K562 (cell line): ENCODE measurements around the gene MED15. TPM values are rescaled to one million over a fixed set of nuclear protein-coding genes. Genes with fewer than 3 reads are reported as not detected.
A peak's percentile ranks its signal among the peaks of the same experiment; 100 is the strongest.

Source experiments
- ATAC-seq: fragments of 200-7000 bp; cut with Tn5 transposase; 3 replicates; pipeline ENCODE4 v1.9.1; 2020; ENCODE audit warnings: moderate library complexity
- BruUV-seq: library from RNA; stranded (reverse); fragments of 400-500 nt; replicated peaks from 2 replicates; lab custom pipeline; 2021; lab: Mats Ljungman, UMichigan
- CTCF ChIA-PET: fragments of 300-600 bp; formaldehyde crosslinking; extraction: SDS; loops from one replicate; lab custom pipeline; 2021; ENCODE audit warnings: low intra/inter-chr PET ratio; lab: Yijun Ruan, JAX
- POLR2A ChIA-PET: fragments of 300-600, 350-650 bp; sonication (Branson Sonifier 250); formaldehyde crosslinking; extraction: SDS; loops from one replicate; lab custom pipeline; 2021; ENCODE audit warnings: antibody characterized with exemption, inconsistent platforms; lab: Yijun Ruan, JAX
- DNase-seq, 4 experiments: peaks; one replicate each; pipeline versions ENCODE4 v3.0.0 to v3.0.0-alpha.2; 2011 to 2018; ENCODE audit warnings: low spot score in 3 of 4, mixed read lengths in 3 of 4; ENCODE audit errors: extremely low read depth in 1 of 4
- FAIRE-seq: peaks from 2 replicates; lab custom pipeline; 2011; peaks lifted over from hg19 to GRCh38; lab: Jason Lieb, UNC
- H2AFZ ChIP-seq: 2 replicates; pipeline ENCODE4 v1.6.0; 2011; ENCODE audit warnings: low read depth, low read length, control low read depth, inconsistent platforms
- H3K27ac ChIP-seq: fragments of 200-600 bp; 3 replicates; pipeline ENCODE4 v1.8.0; 2011; ENCODE audit warnings: low read depth, mild to moderate bottlenecking, control low read depth, inconsistent platforms, low read length, moderate library complexity, mixed read lengths; ENCODE audit errors: extremely low read depth
- H3K27me3 ChIP-seq, 2 experiments: fragments of 300-600 bp in 1 of 2; 2 replicates in 1 of 2; 3 replicates in 1 of 2; pipeline versions ENCODE4 v1.6.0 to v1.8.0; 2011; ENCODE audit warnings: inconsistent platforms in 2 of 2, low read length in 2 of 2, mild to moderate bottlenecking in 1 of 2, mixed read lengths in 1 of 2, moderate library complexity in 1 of 2; ENCODE audit not compliant: control insufficient read depth in 2 of 2, insufficient read depth in 2 of 2
- H3K36me3 ChIP-seq: fragments of 300-600 bp; 3 replicates; pipeline ENCODE4 v1.8.0; 2011; ENCODE audit warnings: mild to moderate bottlenecking, low read length, inconsistent platforms; ENCODE audit not compliant: control insufficient read depth, insufficient read depth
- H3K4me1 ChIP-seq, 2 experiments: fragments of 200-600 bp in 1 of 2; replicated peaks in 1 of 2; 2 replicates in 1 of 2; 3 replicates in 1 of 2; pipeline versions ENCODE4 v1.5.1 to v1.8.0; 2011; ENCODE audit warnings: inconsistent platforms in 2 of 2, low read length in 2 of 2, mild to moderate bottlenecking in 1 of 2, mixed read lengths in 1 of 2, moderate library complexity in 1 of 2; ENCODE audit not compliant: control insufficient read depth in 2 of 2, insufficient read depth in 2 of 2
- H3K4me2 ChIP-seq: 2 replicates; pipeline ENCODE4 v1.6.1; 2011; ENCODE audit warnings: low read length, control low read depth, inconsistent platforms, mixed read lengths; ENCODE audit not compliant: insufficient read depth
- H3K4me3 ChIP-seq: fragments of 200-600 bp; sonication (generic), shearing (Covaris generic); 2 replicates; pipeline ENCODE4 v1.5.1; 2016; ENCODE audit warnings: control low read depth, inconsistent platforms
- H3K79me2 ChIP-seq: fragments of 200-600 bp; 3 replicates; pipeline ENCODE4 v1.8.0; 2011; ENCODE audit warnings: low read length, inconsistent platforms; ENCODE audit not compliant: control insufficient read depth, insufficient read depth
- H3K9ac ChIP-seq, 2 experiments: 2 replicates each; pipeline versions ENCODE4 v1.6.0 to v1.6.1; 2011; ENCODE audit warnings: low read depth in 2 of 2, low read length in 2 of 2, control low read depth in 1 of 2, inconsistent platforms in 1 of 2, mild to moderate bottlenecking in 1 of 2, mixed read lengths in 1 of 2; ENCODE audit not compliant: insufficient read depth in 1 of 2
- H3K9me1 ChIP-seq: one replicate; pipeline ENCODE4 v1.6.0; 2011; ENCODE audit warnings: inconsistent platforms, mild to moderate bottlenecking, low read length, moderate library complexity; ENCODE audit not compliant: control insufficient read depth, insufficient read depth
- H3K9me3 ChIP-seq: replicated peaks from 2 replicates; pipeline ENCODE4 v1.5.1; 2011; ENCODE audit warnings: low read depth, low read length, inconsistent platforms; ENCODE audit not compliant: control insufficient read depth, insufficient read depth
- H4K20me1 ChIP-seq: replicated peaks from 2 replicates; pipeline ENCODE4 v1.6.1; 2011; ENCODE audit warnings: low read length, inconsistent platforms, mixed read lengths; ENCODE audit not compliant: control insufficient read depth, insufficient read depth
- ARID4B ChIP-seq: sonication (generic); formaldehyde crosslinking; IDR thresholded peaks from 2 replicates; pipeline ENCODE4 v1.8.0; 2022; ENCODE audit warnings: mild to moderate bottlenecking, missing genetic modification reagents
- CBFA2T3 ChIP-seq: fragments of 450-650 bp; IDR thresholded peaks from 2 replicates; pipeline ENCODE4 v1.6.1; 2017
- HNRNPLL ChIP-seq: fragments of 200-400 bp; formaldehyde crosslinking; IDR thresholded peaks from 2 replicates; pipeline ENCODE4 v1.6.1; 2017; ENCODE audit warnings: low read length, low read depth, mild to moderate bottlenecking; ENCODE audit not compliant: poor library complexity, severe bottlenecking
- IRF2 ChIP-seq: sonication (generic); formaldehyde crosslinking; IDR thresholded peaks from 2 replicates; pipeline ENCODE4 v1.8.1; 2022; ENCODE audit warnings: mild to moderate bottlenecking, missing genetic modification reagents
- NR2C2 ChIP-seq, 2 experiments: fragments of 200-800 bp in 1 of 2; sonication (Bioruptor generic) in 1 of 2; sonication (generic) in 1 of 2; formaldehyde crosslinking in 1 of 2; IDR thresholded peaks; 2 replicates each; pipeline versions ENCODE4 v1.6.1 to v1.8.0; 2016 to 2022; ENCODE audit warnings: mild to moderate bottlenecking in 1 of 2, missing compliant biosample characterization in 1 of 2, missing genetic modification characterization in 1 of 2, missing genetic modification reagents in 1 of 2
- PHF20 ChIP-seq: fragments of 450-650 bp; IDR thresholded peaks from 2 replicates; pipeline ENCODE4 v1.6.1; 2018; ENCODE audit not compliant: partially characterized antibody
- POLR2G ChIP-seq: fragments of 200-400 bp; formaldehyde crosslinking; IDR thresholded peaks from 2 replicates; pipeline ENCODE4 v1.6.1; 2017; ENCODE audit warnings: low read depth, mild to moderate bottlenecking, antibody characterized with exemption, low read length, moderate library complexity
- TFE3 ChIP-seq: fragments of 450-650 bp; formaldehyde crosslinking; IDR thresholded peaks from 2 replicates; pipeline ENCODE4 v1.4.0; 2020; ENCODE audit warnings: mild to moderate bottlenecking, mixed read lengths
- ZNF584 ChIP-seq: fragments of 200-800 bp; sonication (Bioruptor generic); IDR thresholded peaks from 2 replicates; pipeline ENCODE4 v1.6.1; 2016; ENCODE audit warnings: low read depth, mild to moderate bottlenecking, missing genetic modification characterization, missing compliant biosample characterization
- WGBS: fragments of 100-300 bp; shearing (Covaris generic); methylation state at CpG from one replicate; pipeline ENCODE4 v1.1.6; 2016; ENCODE audit warnings: low coverage, mixed read lengths; ENCODE audit not compliant: insufficient coverage; ENCODE audit errors: missing lambda C conversion rate; 5-methylcytosine and 5-hydroxymethylcytosine counted together
- in situ Hi-C: fragments of 300-500 bp; cut with MboI; formaldehyde crosslinking; loops from 4 replicates; pipeline ENCODE4 v1.15.0; 2018; ENCODE audit warnings: inconsistent platforms, mixed read lengths
- intact Hi-C: fragments of 100-400 bp; cut with micrococcal nuclease; formaldehyde crosslinking; loops from 2 replicates; pipeline ENCODE4 v1.14.2; 2022
- polyA plus RNA-seq, 8 experiments: library from polyadenylated mRNA; depleted of rRNA in 4 of 8; stranded (reverse) in 5 of 8; unstranded in 3 of 8; fragments of >200 nt; fragmentation: Nextera tagmentation in 2 of 8; fragmentation: Illumina TruSeq in 1 of 8; extraction: Ambion mirVana in 2 of 8; extraction: Trizol in 1 of 8; gene quantifications; 2 replicates each; pipeline versions ENCODE4 v1.2.1 to v1.2.3, GENCODE V29; 2011 to 2014; ENCODE audit warnings: inconsistent platforms in 1 of 8, missing spikeins in 1 of 8
- total RNA-seq, 7 experiments: library from RNA; depleted of rRNA in 6 of 7; stranded (reverse); fragments of >200 nt in 6 of 7; fragmentation: Illumina TruSeq in 2 of 7; extraction: Trizol in 2 of 7; gene quantifications; 2 replicates each; pipeline versions ENCODE4 v1.2.1 to v1.2.3, GENCODE V29; 2011 to 2021; ENCODE audit warnings: low replicate concordance in 1 of 7

MED15 gene
- total and polyA plus RNA-seq, 9 of the 15 experiments (the other 6 are each of a cell fraction or from before 2014, with no cell fraction given), result 4.0 to 271 (median 60.1) TPM

GRCh38 chr22:20569059-20570058 lies 61.9 kb downstream of the MED15 start:
- Histone ChIP-seq H2AFZ (no peak overlapping the region), H3K9ac (peak overlapping the region in 1 of 2 experiments; percentile 57; a peak in 1 of 4 replicates), H4K20me1 (peaks cover 36% of the 10 kb centered on the region), H3K9me3 (no peaks in the 10 kb centered on the region), H3K36me3 (peaks cover 92% of the 10 kb centered on the region), H3K27ac (no peak overlapping the region), H3K4me1 (peaks cover 0 to 7% of the 10 kb centered on the region in 2 experiments; a peak in 2 of 5 replicates), H3K27me3 (no peaks in the 10 kb centered on the region), H3K4me2 (no peak overlapping the region), H3K79me2 (no peaks in the 10 kb centered on the region), H3K4me3 (no peak overlapping the region), H3K9me1 (peaks cover 13% of the 10 kb centered on the region)
- FAIRE-seq (no peak), ATAC-seq (no peak), DNase-seq (no peak)
- in situ Hi-C loops, result loop anchor here (5.0 kb wide), 1 partner anchor 152 kb away; no protein-coding TSS in a partner anchor
- no TSS peak for BruUV-seq
- CTCF ChIA-PET, result interaction anchor here (0.5 to 0.9 kb wide), 3 partner anchors 32 to 172 kb away, joined by 3 to 4 read pairs (median 3); no protein-coding TSS in a partner anchor
- 85% methylated on average over 20 of the region's 20 CpGs for WGBS
- POLR2A ChIA-PET, result interaction anchor here (0.6 to 68.9 kb wide), 10 partner anchors 9 to 312 kb away, joined by 3 to 1693 read pairs (median 4); partner anchors contain the start of gene MED15
- intact Hi-C loops, result no loop called here
- TF ChIP-seq PHF20 (no peak), CBFA2T3 (no peak), IRF2 (CRISPR knock-in tag) (peak; percentile 88; the same call in 1 of the 2 replicates), ARID4B (CRISPR knock-in tag) (0 out of 2 replicates have a peak, but pooled peaks have one; percentile 26), POLR2G (peak; percentile 47), HNRNPLL (no peak), TFE3 (CRISPR knock-in tag) (peak; percentile 17; the same call in 1 of the 2 replicates), NR2C2 (CRISPR knock-in tag; IDR thresholded peaks at IDR 0.05) (0 out of 2 replicates have a peak, but pooled peaks have one; percentile 31), NR2C2 (tag; IDR thresholded peaks at IDR 0.05) (no peak), ZNF584 (CRISPR knock-in tag) (no peak)
